Activated CD8-positive, alpha-beta memory T cell treated with anti-CD3 and anti-CD28 coated beads for 4 hours (primary cell): Measurements from ENCODE around the gene MLLT3.
"Not testable (repeated sequence)": the region's sequence is repeated elsewhere in the genome, so short reads cannot be mapped to it uniquely, and the experiment has no call there.

Experiments
- DNase-seq, 2 donors: peaks; one replicate each; pipeline ENCODE4 v3.0.0-alpha.2; 2020; ENCODE audit warnings: low read depth in 2 of 2

MLLT3 gene

DNA sequence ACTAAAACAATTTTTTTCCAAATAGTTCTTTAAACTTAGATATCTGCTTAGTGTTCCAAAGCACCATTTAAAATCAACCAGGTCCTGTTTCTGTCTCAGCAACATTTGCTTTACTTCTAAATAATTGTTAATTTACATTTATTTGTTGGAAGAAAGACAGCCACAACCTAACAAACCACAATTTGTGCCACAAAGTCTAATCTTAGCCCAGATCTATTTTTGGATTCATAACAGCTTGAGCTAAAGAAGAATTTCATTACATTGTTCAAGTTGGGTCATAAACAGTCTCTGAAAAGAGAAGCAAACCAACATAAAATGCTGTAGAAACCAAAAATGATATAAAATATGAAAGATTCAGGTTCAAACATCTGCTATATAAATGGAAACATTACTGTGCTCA, 24.4 kb downstream of the MLLT3 start:
- DNase-seq: no peak

GRCh38 chr9:20594608-20595007, 27.7 kb downstream of the MLLT3 start:
- DNase-seq: no peak

DNA sequence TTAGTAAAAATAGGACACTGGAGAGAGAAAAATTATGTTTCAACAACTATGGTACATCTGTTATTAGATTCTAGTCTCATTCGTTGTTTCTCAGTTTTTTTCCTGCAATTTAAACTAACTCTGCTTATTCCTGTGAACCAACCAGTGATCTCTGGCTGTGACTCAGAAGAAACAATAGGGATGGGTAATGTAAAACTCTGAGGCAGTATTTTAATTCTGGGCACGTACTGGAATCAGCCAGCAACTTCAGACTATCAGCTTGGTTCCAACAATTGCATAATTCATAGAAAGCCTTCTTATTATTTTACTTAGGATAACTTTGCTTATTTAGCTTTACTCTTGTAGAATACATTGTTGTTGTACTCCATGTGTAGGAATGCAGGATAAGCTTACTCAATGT, 28.8 kb downstream of the MLLT3 start:
- no peak for DNase-seq

- DNase-seq: no peak
Observed at GRCh38 chr9:20593105-20593504, 29.2 kb downstream of the MLLT3 start.

GRCh38 chr9:20592673-20593072, 29.6 kb downstream of the MLLT3 start:
- DNase-seq: no peak

DNA sequence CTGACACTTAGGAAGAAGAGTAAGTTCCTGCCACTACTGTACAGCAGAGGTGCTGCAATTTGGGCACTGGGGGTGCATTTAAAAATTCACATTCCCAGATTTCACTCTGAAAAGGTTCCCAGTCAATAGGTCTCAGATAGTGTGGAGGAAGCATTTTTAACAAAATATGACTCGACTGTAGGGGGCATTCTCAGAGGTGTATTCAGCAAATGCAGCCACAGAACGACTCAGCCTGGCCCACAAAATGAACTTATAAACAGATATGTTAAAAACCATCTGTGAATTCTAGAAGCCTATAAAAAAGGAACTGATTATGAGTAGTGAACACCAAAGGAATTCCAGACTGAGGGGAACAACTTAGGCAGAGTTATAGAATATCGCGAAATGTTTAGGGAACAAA, 31.1 kb downstream of the MLLT3 start:
- DNase-seq: no peak

GRCh38 chr9:20584968-20585643, 37.2 kb downstream of the MLLT3 start:
- DNase-seq: no peak

GRCh38 chr9:20583088-20583487, 39.2 kb downstream of the MLLT3 start:
- not testable (repeated sequence) for DNase-seq

DNA sequence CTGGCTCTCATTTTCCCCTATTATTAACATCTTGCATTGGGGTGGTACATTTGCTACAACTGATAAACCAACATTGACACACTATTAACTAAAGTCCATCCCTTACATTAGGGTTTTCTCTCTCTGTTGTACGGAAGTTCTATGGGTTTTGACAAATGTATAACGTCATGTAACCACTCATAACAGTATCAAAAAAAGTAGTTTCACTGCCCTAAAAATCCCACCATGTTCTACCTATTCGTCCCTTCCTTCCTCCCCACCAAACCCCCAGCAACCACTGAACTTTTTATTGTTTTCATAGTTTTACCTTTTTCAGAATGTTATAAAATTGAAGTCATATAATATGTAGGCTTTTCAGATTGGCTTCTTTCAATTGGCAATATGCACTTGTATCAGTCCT, 40.1 kb downstream of the MLLT3 start:
- no peak for DNase-seq

DNA sequence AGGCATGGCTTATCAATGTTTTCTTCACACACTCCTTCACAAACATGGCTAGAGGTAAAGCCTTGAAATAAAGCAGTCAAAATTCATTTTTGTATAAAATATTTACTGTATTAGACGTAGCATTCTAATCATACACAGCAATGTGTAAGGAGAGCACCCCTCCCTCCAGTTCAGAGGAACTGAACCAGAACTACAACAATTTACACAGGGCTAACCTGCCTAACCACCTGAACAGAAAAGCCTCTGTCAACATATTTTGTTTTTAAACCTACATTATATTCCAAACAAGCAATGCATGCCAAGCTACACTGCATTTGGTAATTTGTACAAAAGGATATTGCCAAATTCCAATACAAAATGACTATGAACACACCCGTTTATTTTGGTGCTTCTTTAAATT, 41.6 kb downstream of the MLLT3 start:
- DNase-seq: no peak

- DNase-seq: no peak
Observed at GRCh38 chr9:20579524-20580314, 42.6 kb downstream of the MLLT3 start.

GRCh38 chr9:20573023-20573422, 49.3 kb downstream of the MLLT3 start:
- no peak for DNase-seq

DNA sequence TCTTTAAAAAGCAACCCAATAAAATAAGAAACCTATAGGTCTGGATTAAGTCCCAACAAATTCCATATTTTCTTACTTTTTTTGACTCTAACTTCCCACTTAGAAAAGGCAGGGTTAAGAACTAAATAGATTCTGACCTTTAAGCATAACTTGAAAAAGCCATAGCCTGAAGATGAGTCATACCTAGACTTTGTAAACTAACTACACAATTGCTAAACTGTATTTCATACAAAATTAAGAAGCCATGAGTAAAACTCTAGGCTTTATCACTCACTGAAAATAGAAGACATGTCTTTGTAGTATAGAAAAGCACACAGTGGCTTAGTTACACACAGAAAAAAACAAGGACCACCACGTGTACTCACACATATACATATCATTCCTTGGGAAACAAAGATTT, 51.5 kb downstream of the MLLT3 start:
- no peak for DNase-seq

- no peak for DNase-seq
Observed at GRCh38 chr9:20570087-20570486, 52.2 kb downstream of the MLLT3 start.

DNA sequence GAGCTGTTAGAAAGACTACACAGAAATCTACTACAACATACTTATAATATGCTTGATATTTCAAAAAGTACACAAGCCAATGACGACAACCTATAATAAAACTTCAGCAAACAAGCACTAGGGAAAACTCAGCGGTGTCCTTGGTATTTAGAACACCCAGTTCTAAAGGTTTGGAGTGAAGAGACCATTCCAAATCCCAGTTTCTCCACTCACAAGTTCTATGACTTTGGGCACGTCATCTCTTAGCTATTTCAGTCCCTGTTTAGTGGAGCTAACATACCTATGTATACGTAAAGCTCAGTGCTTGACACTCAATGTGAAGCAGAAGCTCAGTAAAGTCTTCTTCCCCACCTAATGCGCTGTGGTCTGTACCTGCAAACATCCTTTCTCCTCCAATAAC, 52.8 kb downstream of the MLLT3 start:
- no peak for DNase-seq

- no peak for DNase-seq
Observed at GRCh38 chr9:20568400-20568799, 53.9 kb downstream of the MLLT3 start.

DNA sequence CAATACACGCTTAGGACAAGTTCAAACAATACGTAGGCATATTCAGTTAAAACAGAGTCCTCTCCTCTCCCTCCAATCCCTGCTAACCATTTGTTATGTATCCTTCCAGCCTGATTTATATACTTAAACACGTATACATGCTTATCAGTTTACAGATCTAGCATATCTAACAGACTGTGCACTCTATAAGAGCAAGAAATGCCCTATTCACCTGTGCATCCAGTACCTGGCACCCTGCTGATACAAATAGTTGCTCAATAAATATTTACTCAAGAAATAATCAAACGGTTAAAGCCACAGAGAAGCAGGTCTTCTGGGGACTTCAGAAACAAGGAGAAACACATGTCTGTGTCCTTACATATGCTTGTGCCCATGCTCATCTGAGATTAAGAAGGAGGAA, 55.9 kb downstream of the MLLT3 start:
- no peak for DNase-seq

GRCh38 chr9:20564650-20565049, 57.6 kb downstream of the MLLT3 start:
- DNase-seq: no peak

DNA sequence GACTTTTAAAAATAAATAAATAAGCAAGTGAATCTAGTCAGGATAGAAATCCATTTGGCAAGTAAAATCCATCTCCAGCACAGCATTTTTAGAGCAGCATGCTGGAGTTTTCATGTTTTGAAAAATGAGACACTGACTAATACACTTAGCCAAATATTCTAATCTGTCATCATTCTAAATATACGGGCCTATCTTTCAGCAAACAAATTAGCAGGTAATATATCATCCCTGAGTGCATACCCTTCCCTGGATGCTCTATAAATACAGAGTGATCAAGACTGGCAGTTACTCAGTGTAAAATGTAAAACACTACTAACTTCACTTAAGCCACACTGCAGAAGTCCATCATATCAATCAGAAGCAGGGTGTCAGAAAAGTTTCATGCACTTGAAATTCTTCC, 58.4 kb downstream of the MLLT3 start:
- no peak for DNase-seq

DNA sequence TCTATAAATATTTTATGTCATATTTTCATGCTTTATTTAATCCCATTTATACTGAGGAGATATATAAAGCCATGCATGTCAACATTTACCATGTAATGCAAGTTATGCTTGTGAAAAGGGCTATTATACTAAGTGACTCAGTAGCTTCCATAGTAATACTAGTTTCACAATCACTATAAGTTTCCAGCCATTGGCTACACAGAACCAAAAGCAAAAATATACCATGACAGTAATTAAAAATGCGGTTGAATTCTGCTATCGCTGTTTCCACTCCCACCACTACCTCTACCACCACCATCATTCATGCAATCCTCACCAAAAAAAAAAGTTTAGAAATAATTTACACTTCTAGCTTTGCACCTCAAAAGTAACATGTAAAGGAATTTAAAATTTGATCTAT, 60.2 kb downstream of the MLLT3 start:
- DNase-seq: no peak

DNA sequence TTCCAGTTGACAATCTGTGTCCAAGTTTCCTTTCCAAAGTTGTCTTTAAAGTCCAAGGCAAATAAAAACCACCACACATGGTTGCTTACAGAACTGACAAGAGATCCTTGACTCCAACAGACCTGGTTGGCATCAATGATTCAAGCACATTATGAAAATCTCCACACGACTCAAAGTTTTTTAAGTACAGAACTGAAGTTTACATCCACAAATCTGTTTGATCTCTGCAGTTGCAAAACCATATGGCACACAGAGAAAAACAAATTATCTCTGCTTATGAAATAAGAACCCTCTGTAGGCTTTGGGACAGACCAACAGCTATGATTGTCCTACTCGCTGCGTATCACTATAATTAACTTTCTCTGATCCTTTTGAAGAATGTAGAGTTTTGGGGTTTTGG, 60.8 kb downstream of the MLLT3 start:
- DNase-seq: no peak

DNA sequence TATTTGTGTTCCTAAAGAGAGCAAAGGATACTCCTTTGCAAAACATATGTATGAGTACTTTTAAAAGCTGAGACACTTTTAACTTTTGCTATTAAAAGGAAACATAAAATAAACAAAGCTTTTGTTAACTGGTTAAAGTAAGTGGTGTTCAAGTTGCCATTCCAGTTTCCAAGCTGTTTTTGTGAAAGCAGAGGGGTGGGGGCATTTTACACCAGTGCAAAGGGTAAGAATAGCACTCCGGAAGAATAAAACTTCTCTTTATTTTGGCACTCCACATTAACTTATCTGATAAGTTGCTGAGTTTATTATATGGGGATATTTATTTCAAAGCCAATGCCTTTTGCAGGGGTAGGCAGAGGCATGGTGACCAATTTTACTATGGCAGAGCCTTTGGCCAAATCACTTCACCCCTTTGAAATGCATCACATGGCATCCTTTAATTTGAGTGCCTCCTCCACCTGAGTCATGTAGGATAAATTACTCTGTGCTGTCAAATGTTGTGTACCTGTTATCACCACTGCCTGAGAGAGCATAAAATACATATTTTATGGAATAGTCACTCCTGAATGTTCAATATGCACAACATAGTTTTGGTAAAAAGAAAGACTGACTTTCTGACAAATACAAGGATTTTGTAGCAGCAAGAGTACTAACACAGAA, 62.9 kb downstream of the MLLT3 start:
- DNase-seq: no peak

DNA sequence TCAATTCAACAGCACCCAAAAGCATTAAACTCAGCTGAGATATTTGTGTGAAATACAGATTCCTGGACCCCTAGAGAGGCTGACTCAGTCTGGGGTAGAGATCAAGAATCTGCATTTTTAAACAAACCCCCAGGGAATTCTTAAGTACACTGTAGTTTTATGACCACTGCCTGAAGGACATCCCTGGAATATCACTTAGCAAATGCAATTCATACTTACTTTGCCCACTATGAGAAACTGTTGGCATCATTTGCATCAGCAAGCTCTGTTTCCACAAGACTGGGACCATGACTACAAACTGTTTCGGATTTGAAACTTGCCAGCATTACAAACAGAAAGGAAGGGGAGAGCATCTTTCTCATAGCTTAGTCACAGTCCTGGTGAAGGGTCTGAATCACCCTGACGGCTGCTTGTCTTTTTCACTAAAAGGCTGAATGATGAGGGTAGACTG, 63.7 kb downstream of the MLLT3 start:
- DNase-seq: no peak
